ENCODE data around the gene ZRANB1.
"Not testable (repeated sequence)": the region's sequence is repeated elsewhere in the genome, so short reads cannot be mapped to it uniquely, and the experiment has no call there.

The ZRANB1 gene

DNA sequence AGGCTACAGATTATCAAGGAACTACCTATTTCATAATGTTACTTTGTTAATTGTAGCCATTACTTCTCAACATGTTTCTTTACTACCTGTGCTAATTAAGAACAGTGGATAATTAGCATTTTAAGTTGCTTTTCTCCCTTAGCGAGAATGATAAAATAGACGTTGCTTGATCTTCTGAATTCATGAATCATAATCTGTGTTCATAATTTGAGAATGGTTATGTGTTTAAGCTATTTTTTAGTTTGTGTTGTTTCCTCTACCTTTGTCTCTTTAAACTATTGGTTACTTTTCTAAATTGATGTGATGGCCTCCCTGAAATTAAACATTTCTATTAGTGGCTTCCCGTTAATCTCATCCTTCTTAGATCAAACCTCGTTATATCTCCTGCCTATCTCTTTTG lies at the start of gene ZRANB1:
ZRANB1 (plus strand) TSS at position 301 of the 400 bp plus-strand sequence. CDS start 371 bp downstream, outside the sequence.
- DNase-seq (ENCODE audit: low spot score), result no peak

DNA sequence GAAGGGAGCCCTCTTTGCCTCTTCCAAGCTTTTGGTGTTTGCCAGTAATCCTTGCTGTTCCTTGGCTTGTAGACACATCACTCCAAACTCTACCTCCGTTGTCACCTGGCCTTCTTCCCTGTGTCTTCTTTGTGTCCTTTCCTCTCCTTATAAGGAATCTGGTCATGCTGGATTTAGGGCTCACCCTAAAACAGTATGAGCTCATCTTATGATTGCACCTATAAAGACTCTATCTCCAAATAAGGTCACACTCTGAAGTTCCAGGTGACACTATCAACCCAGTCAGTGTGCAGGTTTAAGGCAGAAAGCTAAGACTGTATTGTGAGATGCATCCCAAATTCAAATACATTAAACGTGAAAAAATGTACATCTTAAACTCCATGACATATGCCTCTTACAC lies 49.0 kb upstream of the ZRANB1 start:
- peak; percentile 11 for DNase-seq (ENCODE audit: low spot score)

- DNase-seq (ENCODE audit: low spot score), result no peak
These were observed 47.2 kb upstream of the ZRANB1 start for GRCh38 chr10:124894569-124895215.

DNA sequence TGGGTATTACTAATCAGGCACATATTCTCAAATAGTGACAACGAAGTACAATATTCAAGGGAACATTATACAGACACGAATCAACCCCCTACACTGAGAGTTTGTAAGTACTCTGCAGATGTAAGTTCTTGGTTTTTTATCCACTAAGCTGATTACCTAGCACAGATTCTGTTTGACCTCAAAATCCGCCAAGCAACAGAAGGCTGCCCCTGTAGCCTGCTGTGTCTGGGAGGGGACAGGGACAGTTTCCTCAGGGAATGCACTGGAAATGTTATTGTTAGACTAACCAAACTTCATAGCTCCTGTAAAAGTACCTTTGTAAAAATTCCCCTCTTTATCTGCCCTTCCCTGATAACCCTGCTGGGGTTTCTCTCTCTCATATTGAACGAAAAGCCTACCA lies 45.2 kb upstream of the ZRANB1 start:
- no peak for DNase-seq (ENCODE audit: low spot score)

DNA sequence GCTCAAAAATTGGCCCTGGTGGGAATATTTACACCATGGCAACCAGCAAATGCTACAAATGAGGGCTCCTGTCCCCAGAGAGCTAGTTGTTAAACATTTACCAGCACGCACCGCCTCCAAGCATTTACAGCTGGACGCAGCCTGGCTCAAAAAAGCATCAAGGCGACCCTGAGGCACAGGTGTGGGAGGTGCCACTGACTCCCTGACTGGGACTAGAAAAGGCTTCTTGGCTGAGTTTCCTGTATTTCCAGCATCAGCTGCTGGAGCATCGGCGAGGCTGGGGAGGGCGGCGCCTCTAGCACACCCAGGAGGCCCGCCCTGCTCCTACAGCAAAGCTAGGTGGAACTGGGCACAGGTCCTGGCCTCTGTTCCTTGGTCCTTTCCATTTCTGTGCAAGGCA lies 43.5 kb upstream of the ZRANB1 start:
- peak; percentile 16 for DNase-seq (ENCODE audit: low spot score)

DNA sequence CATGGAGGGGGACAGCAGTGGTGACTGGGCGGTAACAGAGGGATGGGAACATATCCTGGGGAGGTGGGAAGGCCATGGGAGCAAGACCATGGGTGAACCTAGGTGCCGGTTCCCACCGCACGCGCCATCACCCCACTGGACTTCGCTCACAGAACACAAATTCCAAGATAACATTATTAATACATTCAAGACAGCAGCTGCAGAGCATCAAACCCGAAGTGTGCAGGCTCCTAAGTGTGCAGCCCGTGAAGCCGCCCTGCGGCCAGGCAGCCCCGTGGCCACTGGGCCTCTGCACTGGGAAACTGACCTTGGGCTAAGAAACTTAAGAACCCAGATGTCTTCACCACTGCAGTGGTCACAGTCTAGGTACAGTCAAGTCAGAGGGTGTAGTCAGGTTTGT lies 42.8 kb upstream of the ZRANB1 start:
- no peak for DNase-seq (ENCODE audit: low spot score)

DNA sequence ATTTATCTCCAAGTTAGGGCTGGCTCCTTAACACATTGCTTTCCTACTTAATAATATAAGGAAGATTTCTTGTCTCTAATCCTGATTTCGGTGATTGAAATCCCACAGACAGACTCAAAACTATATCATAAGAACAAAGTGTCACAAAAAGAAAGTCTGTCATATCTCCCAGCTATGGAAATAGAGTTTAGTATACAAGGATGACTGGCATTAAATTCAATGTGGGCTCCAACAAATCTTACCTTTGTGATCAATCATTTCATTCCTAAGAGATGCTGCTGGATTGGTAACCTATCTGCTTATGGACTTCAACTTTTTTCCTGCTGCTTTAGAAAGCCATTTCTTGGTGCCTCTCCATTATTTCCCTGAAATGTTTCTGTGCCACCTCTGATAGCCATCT lies 39.5 kb upstream of the ZRANB1 start:
- no peak for DNase-seq (ENCODE audit: low spot score)

DNA sequence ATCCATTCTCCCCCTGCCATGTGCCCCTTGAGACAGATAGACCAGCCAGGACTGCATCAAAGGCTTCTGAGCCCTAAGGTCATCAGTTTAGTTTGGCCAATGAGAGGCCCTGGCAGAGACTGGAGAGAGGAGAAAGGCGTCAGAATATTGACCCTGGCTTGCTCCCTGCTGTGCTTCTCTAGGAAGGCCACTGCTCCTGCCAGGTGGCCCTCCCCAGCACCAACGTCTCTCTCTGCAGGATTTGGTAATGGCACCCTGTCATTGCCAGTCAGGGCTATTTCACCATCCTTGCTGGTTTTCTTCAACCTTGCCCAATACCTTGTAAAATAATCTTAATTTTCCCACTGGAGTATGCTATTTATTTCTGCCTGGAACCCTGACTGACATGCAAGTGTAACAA lies 38.8 kb upstream of the ZRANB1 start:
- no peak for DNase-seq (ENCODE audit: low spot score)

- DNase-seq (ENCODE audit: low spot score), result no peak
These were observed 37.1 kb upstream of the ZRANB1 start for GRCh38 chr10:124904796-124905195.

DNA sequence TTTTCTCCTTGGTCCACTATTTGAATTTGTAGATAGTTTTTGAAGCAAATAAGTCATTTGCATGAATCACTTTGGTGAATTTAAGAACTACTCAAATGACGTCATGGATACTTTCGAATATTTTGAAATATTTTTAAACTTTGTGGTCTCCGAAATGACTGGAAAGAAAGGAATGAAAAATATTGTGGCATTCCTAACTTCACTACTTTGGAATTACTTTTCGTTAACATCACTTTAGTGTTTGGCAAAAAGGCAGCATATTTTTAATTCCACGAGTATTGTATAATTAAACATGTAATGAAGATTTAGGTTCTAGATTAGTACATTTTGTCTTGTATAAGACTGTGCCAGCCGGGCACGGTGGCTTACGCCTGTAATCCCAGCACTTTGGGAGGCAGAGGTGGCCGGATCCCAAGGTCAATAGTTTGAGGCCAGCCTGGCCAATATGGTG lies 35.3 kb upstream of the ZRANB1 start:
- peak; percentile 17 for DNase-seq (ENCODE audit: low spot score)

- no peak for DNase-seq (ENCODE audit: low spot score)
These were observed 32.4 kb upstream of the ZRANB1 start for GRCh38 chr10:124909563-124909962.

GRCh38 chr10:124911124-124912067 lies 30.5 kb upstream of the ZRANB1 start:
- no peak for DNase-seq (ENCODE audit: low spot score)

DNA sequence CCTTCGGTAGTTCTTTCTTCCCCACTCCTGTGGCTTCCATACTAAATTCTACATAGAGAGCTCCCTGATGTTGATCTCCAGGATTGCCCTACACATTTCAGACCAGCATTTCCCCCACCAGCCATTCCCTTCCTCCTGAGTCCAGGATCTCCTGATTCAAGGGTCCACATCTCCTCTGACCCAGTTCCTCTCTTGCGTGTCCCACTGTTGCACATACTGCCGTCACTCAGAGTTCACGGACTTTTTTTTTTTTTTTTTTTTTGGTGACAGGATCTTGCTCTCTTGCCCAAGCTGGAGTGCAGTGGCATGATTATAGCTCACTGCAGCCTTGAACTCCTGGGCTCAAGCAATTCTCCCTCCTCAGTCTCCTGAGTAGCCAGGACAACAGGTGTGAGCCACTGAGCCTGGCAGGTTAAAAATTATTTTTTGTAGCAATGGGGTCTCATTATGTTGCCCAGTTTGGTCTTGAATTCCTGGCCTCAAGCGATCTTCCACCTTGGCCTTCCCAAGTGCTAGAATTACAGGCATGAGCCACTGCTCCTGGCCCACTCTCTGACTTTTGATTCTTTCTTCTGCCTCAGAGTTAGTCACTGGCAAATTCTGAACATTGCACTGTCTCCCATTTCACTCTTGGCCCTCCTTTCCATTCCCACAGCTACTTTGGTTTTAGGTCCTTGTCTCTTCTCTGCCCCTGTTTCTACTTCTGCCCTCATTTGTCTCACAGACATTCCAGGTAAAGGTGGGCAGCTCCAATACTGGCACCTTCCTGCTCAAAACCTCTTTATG lies 29.6 kb upstream of the ZRANB1 start:
- DNase-seq (ENCODE audit: low spot score), result no peak

- DNase-seq (ENCODE audit: low spot score), result no peak
These were observed 28.8 kb upstream of the ZRANB1 start for GRCh38 chr10:124913167-124913566.

DNA sequence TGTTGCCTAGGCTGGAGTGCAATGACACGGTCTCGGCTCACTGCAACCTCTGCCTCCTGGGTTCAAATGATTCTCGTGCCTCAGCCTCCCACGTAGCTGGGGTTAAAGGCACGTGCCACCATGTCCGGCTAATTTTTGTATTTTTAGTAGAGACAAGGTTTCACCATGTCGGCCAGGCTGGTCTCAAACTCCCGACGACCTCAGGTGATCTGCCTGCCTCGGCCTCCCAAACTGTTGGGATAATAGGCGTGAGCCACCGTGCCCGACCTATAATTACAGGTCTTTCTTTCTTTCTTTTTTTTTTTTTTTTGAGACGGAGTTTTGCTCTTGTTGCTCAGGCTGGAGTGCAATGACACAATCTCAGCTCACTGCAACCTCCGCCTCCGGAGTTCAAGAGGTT lies 27.5 kb upstream of the ZRANB1 start:
- not testable (repeated sequence) for DNase-seq (ENCODE audit: low spot score)

GRCh38 chr10:124916098-124916584 lies 25.8 kb upstream of the ZRANB1 start:
- DNase-seq (ENCODE audit: low spot score), result peak; percentile 48

DNA sequence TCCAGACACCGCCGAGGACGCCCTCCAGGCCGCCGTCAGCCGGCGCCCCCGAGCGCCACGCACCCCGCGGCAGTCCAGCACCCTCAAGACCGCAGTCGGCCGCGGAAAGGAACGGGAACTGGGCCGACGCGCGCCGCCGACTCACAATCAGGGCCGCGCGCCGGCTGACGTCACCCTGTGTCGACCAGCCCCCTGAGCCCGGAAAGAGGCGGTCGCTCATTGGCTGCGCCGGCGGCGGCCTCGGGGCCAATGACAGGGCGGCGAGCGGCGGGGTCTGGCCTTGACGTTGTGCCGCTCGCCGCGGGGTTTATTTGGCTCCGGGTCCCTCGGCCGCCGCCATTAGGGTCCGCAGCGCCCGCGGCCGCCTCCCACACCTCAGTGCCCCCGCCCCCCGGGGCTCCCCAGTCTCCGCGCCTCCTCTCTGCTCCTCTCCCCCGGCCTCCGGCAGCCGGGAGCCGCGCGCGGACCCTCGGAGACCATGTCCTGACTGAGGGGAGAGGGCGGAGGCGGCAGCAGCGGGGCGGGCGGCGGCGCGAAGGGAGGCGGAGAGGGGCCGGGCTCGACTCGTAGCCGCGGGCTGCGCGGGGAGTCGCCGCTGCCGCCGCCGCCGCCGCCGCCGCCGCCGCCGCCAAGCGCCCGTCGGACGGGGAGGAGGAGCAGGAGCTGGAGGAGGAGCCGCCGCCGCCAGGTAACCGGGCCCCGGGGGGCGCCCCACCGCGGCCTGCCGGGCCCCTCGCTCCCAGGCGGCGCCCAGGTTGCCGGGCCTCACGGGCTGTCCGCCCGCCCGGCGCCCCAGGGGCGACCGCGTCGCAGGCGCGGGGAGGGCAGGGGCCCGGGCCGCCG lies 25.1 kb upstream of the ZRANB1 start:
- peak; percentile 96 for DNase-seq (ENCODE audit: low spot score)

GRCh38 chr10:124917428-124918190 lies 24.3 kb upstream of the ZRANB1 start:
- peak; percentile 55 for DNase-seq (ENCODE audit: low spot score)

DNA sequence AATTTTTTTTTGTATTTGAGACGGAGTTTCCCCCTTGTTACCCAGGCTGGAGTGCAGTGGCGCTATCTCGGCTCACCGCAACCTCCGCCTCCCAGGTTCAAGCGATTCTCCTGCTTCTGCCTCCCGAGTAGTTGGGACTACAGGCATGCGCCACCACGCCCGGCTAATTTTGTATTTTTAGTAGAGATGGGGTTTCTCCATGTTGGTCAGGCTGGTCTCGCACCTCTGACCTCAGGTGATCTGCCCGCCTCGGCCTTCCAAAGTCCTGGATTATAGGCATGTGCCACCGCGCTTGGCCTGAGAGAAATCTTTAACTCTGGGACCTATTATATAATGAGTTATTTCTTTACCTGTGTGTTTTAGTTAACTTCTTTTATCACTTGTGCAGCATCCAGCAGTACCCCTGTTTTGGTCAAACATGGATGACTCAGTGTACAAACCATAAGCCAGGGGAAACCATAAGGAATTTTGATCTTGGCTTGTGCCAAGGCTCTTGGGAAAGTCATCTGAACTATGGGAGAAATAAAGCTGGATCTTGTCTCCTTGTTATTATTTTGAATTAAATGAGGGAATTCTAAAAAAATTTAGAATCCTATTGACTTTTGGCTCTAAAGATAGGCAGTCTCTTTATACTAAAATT lies 23.6 kb upstream of the ZRANB1 start:
- DNase-seq (ENCODE audit: low spot score), result peak; percentile 45

DNA sequence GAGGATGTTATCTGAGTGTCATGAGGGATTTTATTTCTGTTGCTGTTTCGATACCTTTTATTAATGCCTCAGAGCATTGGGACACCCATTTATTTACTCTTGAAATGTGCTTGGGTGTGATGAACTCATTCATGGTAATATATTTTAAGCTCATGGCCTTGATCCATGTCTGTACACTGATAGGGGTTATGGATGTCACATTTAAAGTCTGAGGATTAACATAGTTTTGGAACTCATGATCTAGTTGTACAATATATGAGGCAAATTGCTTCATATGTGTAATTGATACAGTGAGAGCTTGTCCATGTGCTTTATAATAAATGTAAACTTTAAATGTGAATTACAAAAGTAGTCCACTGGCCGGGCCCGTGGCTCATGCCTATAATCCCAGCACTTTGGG lies 23.0 kb upstream of the ZRANB1 start:
- no peak for DNase-seq (ENCODE audit: low spot score)

All from kidney tubule cell (primary cell).